ENCODE measurements around the gene HHLA2.

HHLA2 gene

DNA sequence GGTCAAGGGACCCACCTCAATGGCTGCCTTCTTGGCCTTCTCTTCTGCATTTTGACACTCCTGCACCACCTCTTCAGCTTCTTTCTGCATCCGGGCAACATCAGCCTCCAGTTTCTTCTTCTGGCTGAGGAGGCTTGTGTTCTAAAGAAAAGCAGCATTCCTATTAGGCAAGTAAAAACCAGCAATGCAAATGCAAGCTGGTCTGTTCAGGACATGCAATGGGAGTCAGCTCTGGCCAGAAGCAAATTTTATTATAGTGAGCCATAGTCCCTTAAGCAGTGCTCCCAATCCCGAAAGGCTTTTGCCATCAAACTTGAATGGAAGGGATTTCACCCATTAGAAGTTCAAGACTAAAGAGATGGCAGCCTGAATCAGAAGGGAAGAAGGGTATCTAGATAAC is 97.7 kb downstream of the HHLA2 start:
- DNase-seq (ENCODE audit: low read depth) = no peak

DNA sequence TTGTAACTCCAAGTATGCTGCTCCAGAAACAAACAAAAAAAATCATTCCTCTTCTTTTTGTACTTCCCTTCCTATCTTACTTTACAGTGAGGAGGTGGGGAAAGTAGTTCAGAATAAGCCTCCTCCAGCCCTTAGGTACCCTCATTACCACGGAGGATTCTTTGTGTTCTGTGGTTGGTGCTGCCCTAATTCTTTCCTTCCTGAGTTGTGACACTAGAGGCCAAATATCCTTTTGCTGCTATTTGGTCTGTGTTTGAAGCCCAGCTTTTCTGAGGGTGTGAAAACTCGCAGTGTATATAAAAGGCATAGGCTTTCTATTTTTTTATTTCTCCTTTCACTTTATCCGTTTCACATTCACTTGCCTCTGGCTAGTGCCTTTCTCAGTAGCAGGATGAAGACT is 98.2 kb downstream of the HHLA2 start:
- DNase-seq (ENCODE audit: low read depth) = no peak

DNA sequence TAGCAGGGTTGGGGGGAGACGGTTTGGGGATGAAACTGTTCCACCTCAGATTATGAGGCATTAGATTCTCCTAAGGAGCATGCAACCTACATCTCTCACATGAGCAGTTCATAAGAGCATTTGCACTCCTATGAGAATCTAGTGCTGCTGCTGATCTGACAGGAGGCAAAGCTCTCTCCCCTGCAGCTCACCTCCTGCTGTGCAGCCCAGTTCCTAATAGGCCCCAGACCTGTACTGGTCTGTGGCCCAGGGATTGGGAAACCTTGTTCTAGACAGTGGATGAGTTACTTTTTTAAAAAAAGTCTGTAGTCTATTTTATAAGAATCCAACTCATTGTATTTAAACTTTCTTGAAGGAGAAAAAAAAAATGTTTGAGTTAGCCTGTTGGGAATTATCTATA is 100.0 kb downstream of the HHLA2 start:
- no peak for DNase-seq (ENCODE audit: low read depth)

DNA sequence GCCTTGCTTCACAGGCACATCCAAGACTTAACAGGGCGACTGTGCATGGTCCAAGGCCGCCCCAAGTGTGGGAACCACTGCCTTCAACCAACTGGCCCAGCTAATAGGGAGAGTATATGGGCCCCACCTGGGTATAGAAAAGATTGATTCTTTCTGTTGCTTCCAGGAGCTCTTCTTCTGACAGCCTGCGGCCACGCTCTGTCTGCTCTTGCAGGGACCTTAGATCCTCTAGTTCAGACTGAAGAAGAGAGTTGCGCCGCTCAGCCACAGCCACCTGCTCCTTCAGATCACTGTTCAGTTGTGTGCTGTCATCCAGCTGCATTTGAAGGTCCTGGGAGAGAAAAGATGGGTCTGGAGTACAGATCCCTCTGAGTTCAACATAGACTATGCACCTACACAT is 102.2 kb downstream of the HHLA2 start:
- no peak for DNase-seq (ENCODE audit: low read depth)

DNA sequence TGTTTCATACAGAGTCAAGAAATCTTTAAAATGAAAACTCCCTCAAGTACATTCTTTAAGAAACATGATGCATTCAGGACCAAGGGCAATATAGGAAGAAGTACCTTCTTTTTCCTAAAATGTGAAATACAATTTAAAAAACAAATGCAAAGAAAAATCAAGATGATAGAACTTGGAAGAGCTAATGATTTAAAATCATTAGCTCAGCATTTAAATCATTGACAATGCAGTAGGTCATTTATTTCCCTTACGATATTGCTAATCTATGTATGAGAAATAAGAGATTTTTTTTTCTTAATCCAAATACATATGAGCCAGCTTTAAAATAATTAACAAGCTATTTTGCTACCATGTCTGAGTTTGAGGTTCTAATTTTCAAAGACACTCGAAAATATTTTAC is 105.5 kb downstream of the HHLA2 start:
- DNase-seq (ENCODE audit: low read depth) = no peak

DNA sequence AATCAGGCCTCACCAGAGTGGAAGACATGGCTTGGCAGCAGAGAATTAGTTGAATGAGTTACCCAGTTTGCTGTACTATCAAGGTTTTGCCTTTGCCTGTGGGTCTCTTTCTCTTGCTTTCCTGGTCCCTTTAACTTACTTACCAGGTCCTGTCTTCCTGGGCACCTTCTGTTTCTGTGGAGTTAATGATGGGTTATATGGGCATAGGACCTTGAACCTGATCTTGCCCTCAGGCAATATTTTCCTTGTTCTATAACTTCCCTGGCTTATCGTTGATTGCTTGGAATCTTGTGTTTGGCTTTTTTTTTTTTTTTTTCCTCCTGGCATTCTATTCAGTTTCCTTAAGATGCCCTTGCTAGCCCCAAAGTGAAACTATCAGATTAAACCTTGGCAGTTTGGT is 106.8 kb downstream of the HHLA2 start:
- DNase-seq (ENCODE audit: low read depth) = no peak

DNA sequence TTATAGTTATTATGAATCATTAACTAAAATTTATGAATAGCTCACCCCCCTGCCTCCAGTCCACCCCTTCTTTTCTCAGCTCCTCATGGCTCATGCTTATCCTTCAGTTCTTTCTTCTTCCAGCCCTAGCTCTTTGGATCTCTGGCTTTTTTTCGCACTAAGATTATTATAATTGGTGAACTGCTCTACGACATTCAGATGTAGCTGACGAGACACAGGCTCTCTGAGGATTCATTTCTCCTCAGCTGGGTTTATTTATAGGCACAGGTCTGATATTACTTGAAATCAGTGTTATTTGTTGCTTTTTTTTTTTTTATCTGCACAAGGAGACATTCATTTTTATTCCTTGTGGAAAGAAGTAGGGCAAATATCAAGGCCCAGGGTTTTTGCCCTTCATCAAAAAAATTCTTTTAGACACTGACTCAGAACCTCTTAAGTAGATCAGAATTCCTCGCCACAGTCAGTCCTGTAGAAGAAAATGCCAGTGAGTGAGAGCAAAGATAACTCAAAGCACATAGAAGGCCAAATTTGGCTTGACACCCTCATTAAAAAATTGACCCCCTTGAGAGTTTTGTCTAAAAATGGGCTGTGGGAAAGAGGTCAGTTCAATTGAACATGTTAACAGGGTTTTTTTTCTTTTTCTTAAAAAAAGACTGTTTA is 107.5 kb downstream of the HHLA2 start:
- no peak for DNase-seq (ENCODE audit: low read depth)

DNA sequence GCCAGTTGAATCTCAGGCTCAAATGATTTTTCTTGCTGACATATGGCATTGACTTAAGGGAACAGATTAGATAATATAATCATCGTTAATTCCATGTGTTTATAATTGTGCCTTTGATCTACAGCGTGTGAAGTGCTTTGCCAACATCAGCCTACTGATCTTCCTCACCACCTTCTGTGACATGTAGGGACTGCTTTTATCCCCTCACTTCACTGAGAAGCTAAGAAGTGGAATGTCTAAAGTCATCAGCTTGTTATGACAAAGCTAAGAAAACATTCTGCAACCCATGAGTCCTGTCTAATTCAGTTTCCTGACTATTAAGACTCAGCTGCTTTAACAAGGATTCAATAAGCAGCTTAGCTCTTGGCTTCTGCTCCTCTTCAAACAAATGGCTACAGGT is 108.0 kb downstream of the HHLA2 start:
- DNase-seq (ENCODE audit: low read depth) = no peak

DNA sequence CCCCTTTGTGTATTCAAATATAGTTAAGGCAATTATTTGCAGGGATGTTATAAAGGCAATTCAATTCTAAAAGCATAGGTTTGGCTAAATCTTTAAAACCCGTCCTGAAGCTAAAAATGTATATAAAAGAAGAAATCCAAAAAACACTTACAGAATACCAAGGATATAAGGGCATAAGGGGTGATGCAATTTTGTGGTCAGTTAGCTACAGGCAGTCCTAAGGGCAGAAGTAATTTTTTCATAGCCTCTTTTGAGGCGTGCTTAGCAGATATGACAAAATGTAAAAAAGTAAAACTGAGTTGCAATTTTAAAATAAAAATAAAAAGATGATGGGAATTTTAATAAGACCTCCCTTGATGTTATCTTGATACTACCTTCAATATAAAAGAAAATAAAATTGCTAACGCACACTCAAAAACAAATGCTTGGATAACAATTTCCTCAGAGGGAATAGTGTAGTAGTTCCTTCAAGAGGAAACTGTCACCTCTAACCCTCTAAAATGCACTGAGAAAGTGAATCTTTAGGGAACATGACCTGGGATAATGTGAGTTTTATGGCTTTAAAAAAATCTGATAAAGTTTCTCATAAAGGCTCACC is 109.8 kb downstream of the HHLA2 start:
- DNase-seq (ENCODE audit: low read depth) = no peak

DNA sequence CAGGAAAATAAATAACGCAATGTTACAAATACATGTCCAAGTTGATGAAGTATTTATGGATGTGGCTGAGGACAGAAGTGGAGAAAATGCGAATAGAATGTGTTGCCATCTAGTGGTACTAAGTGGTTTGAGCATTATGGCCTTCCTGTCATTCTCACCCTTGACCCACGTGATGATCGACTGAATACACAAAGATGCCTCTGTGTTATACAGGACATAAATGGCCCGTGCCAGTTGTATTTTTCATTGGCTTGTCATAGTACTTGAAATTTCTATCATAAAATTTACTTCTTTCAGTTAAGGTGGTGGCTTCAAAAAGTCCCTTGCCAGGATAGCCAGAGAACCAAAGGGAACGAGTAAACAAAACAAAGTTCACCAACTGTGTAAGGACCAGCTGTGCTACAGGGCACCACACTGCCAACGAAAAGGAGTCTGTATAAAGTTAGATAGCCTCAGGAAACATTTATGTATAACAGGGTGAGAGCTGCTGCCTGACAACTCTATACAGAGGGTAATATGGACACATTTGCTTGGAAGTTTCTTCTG is 110.4 kb downstream of the HHLA2 start:
- no peak for DNase-seq (ENCODE audit: low read depth)

DNA sequence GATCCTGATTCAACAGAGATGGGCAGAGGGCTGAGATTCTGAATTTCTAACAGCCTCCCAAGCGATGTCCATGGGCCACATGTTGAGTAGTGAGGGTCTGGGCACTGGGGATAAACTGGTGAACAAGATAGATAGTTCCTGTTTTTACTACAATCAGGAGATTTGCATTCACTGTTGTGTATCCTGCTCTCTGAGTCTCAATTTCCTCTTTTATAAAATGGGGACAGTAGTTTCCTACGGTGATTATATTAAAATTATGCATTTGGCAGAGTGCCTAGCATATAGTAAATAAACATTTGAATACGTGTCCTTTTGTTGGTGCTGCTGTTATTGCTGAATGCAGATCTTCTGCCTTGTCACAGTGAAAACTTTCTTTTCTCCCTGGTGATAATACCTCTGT is 111.5 kb downstream of the HHLA2 start:
- DNase-seq (ENCODE audit: low read depth) = no peak

DNA sequence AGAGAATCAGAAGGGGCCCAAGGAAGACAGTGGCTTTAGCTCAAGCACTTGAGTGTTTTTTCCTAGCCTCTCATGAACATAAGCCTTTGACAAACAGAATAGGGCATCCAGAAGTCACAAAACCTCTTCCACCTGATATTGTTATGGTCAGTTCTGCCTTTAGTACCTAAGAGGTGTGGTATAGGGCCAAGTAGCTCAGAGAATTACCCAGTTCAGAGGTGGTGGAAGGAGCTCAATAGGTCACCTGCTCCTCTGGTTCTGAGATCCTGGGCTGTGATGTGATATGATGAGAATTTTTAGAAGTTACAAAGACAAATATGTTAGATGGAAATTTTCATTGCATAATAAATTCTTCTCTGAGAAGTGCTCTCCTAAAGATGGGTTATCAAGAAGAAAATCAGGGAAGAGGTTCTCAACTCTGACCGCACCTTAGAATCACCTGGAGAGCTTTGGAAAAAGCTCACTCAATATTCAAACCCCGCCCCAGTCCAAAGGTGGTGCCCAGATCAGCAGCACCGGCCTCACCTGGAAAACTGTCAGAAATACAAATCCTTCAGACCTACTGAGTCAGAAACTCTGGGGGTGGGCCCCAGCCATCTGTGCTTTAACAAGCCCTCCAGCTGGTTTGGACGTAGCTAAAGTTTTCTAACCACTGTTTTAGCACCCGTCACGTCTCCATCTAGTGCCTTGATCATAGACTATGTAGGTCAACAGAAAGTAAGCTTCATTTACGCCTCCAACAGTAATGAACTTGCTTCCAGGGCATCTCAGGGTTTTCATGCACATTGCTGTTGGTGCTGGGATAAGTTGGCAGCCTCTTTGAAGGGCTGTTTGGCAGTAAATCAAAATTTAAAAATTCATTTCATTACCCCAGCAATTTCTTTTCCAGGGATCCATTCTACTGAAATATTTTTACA is 112.8 kb downstream of the HHLA2 start:
- DNase-seq (ENCODE audit: low read depth) = no peak

DNA sequence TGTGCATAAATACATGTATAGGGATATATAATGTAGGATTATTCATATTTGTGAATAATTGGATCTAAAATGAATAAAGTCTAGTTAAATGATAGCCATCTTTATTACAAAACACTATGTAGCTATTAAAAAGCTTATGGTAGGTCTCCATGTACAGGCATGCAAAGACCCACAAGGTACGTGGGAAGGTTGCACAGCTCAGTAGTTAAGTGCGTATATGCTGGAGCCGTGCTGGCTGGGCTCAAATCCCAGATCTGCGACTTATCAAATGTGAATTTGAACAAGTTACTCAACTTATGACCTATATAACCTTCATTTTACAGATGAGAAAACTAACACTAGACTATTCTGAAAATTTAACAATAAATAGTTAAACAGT is 113.4 kb downstream of the HHLA2 start:
- DNase-seq (ENCODE audit: low read depth) = no peak

DNA sequence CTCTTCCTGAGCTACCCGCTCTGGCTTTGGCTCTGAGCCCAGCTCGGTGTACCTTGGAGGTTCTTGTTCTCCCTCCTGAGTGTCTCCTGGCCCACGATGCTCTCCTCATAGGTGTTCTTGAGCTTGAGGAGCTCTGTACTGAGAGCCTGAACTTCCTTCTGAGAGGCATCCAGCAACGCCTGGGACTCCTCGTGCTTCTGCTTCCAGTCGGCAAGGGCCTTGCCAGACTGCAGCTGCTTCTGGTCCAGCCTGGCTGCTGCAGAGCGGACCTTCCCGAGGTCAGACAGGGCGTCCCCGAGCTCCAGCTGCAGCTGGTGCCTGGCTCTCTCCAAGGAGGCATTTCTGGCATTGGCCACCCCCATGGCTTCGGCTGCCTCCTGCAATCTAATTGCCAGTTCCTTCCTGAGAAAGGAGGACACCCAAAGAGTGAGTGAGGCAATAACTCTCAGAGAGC is 114.2 kb downstream of the HHLA2 start:
- DNase-seq (ENCODE audit: low read depth) = no peak

DNA sequence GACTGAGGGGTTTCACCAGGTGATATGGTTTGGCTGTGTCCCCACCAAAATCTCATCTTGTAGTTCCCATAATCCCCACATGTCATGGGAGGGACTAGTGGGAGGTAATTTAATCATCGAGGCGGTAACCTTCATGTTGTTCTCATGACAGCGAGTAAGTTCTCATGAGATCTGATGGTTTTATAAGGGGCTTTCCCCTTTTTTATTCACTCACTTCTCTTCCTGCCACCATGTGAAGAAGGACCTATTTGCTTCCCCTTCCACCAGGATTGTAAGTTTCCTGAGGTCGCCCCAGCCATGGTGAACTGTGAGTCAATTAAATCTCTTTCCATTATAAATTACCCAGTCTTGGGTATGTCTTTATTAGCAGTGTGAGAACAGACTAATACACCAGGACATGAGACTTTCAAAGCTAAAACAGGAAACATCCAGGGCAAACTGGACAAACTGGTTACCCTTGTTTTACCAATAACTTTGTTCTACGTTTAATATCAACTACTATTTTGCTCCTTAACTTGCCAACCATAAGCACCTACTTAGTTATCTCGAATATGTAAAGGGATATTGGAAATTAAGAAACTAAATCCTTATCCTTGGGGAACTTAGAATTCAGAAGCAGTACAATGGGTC is 115.9 kb downstream of the HHLA2 start:
- DNase-seq (ENCODE audit: low read depth) = no peak

DNA sequence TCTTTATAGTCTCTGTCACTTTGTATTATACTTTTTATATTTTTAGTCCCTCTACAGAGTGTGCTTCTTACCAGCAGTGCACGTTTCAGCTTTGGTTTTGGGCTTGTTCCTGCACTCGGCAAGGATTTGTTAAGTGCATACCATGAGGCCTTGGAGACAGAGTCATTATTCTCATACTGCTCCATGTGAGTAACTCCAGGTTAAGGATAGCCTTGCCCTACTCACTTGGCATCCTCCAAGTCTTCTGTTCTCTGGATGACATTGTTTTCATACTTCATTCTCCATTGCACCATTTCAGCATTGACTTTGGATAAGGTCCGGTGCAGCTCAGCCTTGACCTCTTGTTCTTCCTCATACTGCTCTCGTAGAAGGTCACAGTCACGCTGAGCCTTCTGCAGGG is 117.7 kb downstream of the HHLA2 start:
- DNase-seq (ENCODE audit: low read depth) = no peak

DNA sequence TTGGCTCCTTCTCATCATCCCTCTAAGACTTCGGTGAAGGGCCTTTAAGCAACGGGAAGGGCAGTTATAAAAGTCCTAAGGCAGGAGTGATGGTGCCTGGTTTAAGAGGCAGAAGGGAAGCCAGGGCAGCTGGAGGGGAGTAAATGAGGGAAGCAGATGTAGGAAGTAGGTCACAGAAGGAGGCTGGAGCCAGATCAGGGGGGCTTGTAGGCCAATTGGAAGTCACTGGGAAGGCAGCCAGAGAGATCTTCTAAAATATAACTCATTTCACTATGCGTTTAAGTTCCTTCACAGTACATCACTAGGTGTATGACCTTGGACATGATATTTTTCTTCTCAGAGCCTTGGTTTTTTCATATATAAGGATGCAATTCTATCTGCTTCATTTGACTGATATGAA is 119.3 kb downstream of the HHLA2 start:
- no peak for DNase-seq (ENCODE audit: low read depth)

DNA sequence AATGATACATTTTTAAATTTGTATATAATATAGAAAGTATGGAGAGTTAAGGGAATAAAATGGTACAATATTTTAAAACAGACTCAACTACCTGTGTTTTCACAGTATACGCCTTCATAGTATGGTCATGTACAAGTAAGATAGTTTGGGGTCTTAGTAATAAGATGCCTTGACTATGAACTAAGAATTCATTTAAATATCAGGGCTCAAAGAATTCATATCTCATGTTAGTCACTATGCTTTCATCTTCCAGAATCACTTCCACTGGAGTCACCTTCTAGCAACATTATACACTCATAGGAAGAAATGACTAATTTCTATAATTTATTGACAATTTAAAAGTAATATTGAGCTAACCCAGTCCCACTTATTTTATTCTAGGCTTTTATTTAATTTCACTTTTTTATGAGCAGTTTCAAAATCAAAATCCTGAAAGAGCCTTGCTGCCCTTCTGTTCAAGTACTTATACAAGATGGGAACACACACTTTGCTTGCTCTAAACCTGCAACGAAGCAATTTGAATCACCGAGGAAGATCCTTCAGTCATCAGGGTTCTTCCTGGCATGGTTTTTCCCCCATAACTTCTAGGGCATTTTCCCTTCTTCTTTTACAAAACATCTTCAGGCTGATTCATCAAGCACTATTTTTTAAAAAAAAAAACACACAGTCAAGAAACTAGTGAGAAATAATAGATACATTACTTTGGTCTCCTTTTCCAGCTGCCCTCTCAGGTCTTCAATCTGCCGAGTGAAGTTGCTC is 119.9 kb downstream of the HHLA2 start:
- no peak for DNase-seq (ENCODE audit: low read depth)

DNA sequence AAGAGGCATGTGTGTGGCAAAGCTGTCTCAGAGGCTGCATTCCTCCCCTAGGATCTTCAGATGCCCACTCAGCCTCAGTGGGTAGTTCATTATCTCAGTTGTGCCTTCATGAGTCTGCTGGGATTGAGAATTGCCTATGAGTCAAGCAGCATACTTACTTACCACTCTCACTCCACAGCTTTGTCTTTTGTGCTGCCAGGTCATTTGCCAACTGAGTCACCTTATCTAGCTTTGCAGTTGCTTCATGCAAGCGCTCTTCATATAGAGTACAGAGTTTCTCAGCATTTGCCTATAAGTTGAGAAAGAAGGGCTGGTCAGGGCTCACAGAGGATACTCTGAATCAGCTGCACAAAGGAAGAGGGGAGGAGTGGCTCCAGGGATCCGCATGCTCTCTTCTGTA is 124.6 kb downstream of the HHLA2 start:
- DNase-seq (ENCODE audit: low read depth) = no peak
